HCT116 (cell line): ENCODE measurements around the gene SETD5. TPM values are rescaled to one million over a fixed set of nuclear protein-coding genes. Genes with fewer than 3 reads are reported as not detected.

Experiments used
- ATAC-seq: fragments of 200-7000 bp; cut with Tn5 transposase; 2 replicates; pipeline ENCODE4 v1.9.1; 2020; ENCODE audit warnings: mild to moderate bottlenecking, moderate library complexity
- BruUV-seq: library from RNA; stranded (reverse); fragments of 400-500 nt; replicated peaks from 2 replicates; lab custom pipeline; 2021; lab: Mats Ljungman, UMichigan
- CTCF ChIA-PET: fragments of 300-600 bp; sonication (Branson Sonifier 250); formaldehyde crosslinking; loops from one replicate; lab custom pipeline; 2021; ENCODE audit warnings: antibody characterized with exemption; lab: Charles Lee
- POLR2A ChIA-PET: fragments of 300-600, 350-600 bp; sonication (Branson Sonifier 250); formaldehyde crosslinking; loops from one replicate; lab custom pipeline; 2021; ENCODE audit warnings: antibody characterized with exemption; lab: Charles Lee
- RAD21 ChIA-PET, 2 experiments: fragments of 300-600 bp; sonication (Branson Sonifier 250); formaldehyde crosslinking; loops; one replicate each; lab custom pipeline; 2023; ENCODE audit warnings: low total read pairs in 2 of 2; ENCODE audit not compliant: uncharacterized antibody in 2 of 2, unreplicated experiment in 2 of 2, low non-redundant PET in 1 of 2; lab: Charles Lee
- DNase-seq: peaks from one replicate; pipeline ENCODE4 v3.0.0-alpha.2; 2010; ENCODE audit warnings: low read depth, low spot score
- H2AFZ ChIP-seq: fragments of 200-600 bp; shearing (Covaris generic), sonication (generic); 2 replicates; pipeline ENCODE4 v1.6.1; 2017; ENCODE audit warnings: low read depth, mixed run types, mixed read lengths, antibody characterized with exemption, low read length; ENCODE audit not compliant: poor library complexity, severe bottlenecking
- H3K27ac ChIP-seq: 2 replicates; pipeline ENCODE4 v1.5.1; 2012; ENCODE audit warnings: low read depth, low read length
- H3K27me3 ChIP-seq: fragments of 200-600 bp; sonication (generic); 2 replicates; pipeline ENCODE4 v1.6.1; 2016; ENCODE audit warnings: mixed run types, low read length, mixed read lengths; ENCODE audit not compliant: insufficient read depth
- H3K36me3 ChIP-seq, 2 experiments: fragments of 200-500 bp in 1 of 2; fragments of 200-600 bp in 1 of 2; sonication (Bioruptor generic) in 1 of 2; sonication (generic) in 1 of 2; 2 replicates each; pipeline versions ENCODE4 v1.5.1 to v1.6.1; 2014 to 2016; ENCODE audit warnings: low read length in 2 of 2, inconsistent platforms in 1 of 2, mixed read lengths in 1 of 2, mixed run types in 1 of 2; ENCODE audit not compliant: insufficient read depth in 2 of 2, control insufficient read depth in 1 of 2
- H3K4me1 ChIP-seq, 2 experiments: fragments of 200-600 bp in 1 of 2; sonication (generic) in 1 of 2; 2 replicates each; pipeline versions ENCODE4 v1.5.1 to v1.6.1; 2012 to 2017; ENCODE audit warnings: low read length in 2 of 2, inconsistent platforms in 1 of 2, mild to moderate bottlenecking in 1 of 2, mixed read lengths in 1 of 2, mixed run types in 1 of 2, moderate library complexity in 1 of 2; ENCODE audit not compliant: insufficient read depth in 2 of 2, control insufficient read depth in 1 of 2
- H3K4me2 ChIP-seq: fragments of 200-600 bp; sonication (generic); 2 replicates; pipeline ENCODE4 v1.6.1; 2017; ENCODE audit warnings: mixed run types, low read length, mixed read lengths
- H3K4me3 ChIP-seq, 2 experiments: fragments of 200-600 bp in 1 of 2; sonication (generic) in 1 of 2; replicated peaks in 1 of 2; 2 replicates each; pipeline ENCODE4 v1.5.1; 2011 to 2016; ENCODE audit warnings: low read length in 2 of 2, control low read depth in 1 of 2, low read depth in 1 of 2, mild to moderate bottlenecking in 1 of 2, mixed read lengths in 1 of 2, mixed run types in 1 of 2
- H3K79me2 ChIP-seq: fragments of 200-600 bp; sonication (generic); 2 replicates; pipeline ENCODE4 v1.6.1; 2017; ENCODE audit warnings: mild to moderate bottlenecking, mixed run types, low read length, moderate library complexity, mixed read lengths; ENCODE audit not compliant: insufficient read depth
- H3K9ac ChIP-seq: fragments of 200-600 bp; sonication (generic); 2 replicates; pipeline ENCODE4 v1.6.1; 2016; ENCODE audit warnings: low read length, mixed read lengths
- H3K9me2 ChIP-seq: fragments of 200-600 bp; sonication (generic), shearing (Covaris generic); 2 replicates; pipeline ENCODE4 v1.6.1; 2017; ENCODE audit warnings: mixed run types, mild to moderate bottlenecking, moderate library complexity; ENCODE audit not compliant: insufficient read depth
- H3K9me3 ChIP-seq, 2 experiments: fragments of 200-500 bp in 1 of 2; fragments of 200-600 bp in 1 of 2; sonication (Bioruptor generic) in 1 of 2; sonication (generic) in 1 of 2; 2 replicates each; pipeline ENCODE4 v1.6.1; 2014 to 2017; ENCODE audit warnings: low read length in 2 of 2, mixed read lengths in 2 of 2, inconsistent platforms in 1 of 2, low read depth in 1 of 2, mild to moderate bottlenecking in 1 of 2, mixed run types in 1 of 2, moderate library complexity in 1 of 2; ENCODE audit not compliant: control insufficient read depth in 1 of 2, insufficient read depth in 1 of 2
- H4K20me1 ChIP-seq: fragments of 200-600 bp; sonication (generic), shearing (Covaris generic); 2 replicates; pipeline ENCODE4 v1.6.1; 2017; ENCODE audit warnings: mixed run types, mild to moderate bottlenecking, moderate library complexity; ENCODE audit not compliant: insufficient read depth
- JUND ChIP-seq: IDR thresholded peaks from 2 replicates; pipeline ENCODE4 v1.6.1; 2012
- intact Hi-C: fragments of 100-400 bp; cut with micrococcal nuclease; formaldehyde crosslinking; loops from 2 replicates; pipeline ENCODE4 v1.10.0; 2022
- total RNA-seq: library from RNA; stranded (reverse); gene quantifications from one replicate; pipeline ENCODE4 v1.2.1, GENCODE V29; 2021; ENCODE audit not compliant: unreplicated experiment
- TF ChIP-seq, protein P1 (sequence below): IDR thresholded peaks from 2 replicates; pipeline ENCODE4 v1.6.1; 2012; ENCODE audit warnings: low read depth

Gene SETD5
- total RNA-seq, 1 experiment from 2014 or later = 141 TPM

DNA sequence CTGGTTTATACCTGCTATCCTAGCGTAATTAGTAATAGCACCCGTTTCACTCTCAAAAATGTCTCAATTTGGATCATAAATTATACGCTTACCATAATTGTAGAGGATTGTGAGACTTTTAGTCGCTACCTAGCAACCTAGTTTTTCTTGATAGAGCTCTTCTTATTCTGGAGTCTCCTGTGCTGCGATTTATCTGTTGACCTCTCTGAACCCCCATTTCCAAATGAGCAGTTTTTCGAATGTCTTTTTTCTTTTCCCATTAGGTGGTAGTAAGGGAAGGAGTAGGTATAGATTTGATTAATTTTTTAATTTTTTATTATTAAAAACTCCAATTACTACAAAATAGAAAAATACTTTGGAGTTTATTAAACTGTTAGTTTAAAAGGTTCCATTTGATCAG lies 10.6 kb downstream of the SETD5 start (continued):
- TF ChIP-seq, protein P1, sequence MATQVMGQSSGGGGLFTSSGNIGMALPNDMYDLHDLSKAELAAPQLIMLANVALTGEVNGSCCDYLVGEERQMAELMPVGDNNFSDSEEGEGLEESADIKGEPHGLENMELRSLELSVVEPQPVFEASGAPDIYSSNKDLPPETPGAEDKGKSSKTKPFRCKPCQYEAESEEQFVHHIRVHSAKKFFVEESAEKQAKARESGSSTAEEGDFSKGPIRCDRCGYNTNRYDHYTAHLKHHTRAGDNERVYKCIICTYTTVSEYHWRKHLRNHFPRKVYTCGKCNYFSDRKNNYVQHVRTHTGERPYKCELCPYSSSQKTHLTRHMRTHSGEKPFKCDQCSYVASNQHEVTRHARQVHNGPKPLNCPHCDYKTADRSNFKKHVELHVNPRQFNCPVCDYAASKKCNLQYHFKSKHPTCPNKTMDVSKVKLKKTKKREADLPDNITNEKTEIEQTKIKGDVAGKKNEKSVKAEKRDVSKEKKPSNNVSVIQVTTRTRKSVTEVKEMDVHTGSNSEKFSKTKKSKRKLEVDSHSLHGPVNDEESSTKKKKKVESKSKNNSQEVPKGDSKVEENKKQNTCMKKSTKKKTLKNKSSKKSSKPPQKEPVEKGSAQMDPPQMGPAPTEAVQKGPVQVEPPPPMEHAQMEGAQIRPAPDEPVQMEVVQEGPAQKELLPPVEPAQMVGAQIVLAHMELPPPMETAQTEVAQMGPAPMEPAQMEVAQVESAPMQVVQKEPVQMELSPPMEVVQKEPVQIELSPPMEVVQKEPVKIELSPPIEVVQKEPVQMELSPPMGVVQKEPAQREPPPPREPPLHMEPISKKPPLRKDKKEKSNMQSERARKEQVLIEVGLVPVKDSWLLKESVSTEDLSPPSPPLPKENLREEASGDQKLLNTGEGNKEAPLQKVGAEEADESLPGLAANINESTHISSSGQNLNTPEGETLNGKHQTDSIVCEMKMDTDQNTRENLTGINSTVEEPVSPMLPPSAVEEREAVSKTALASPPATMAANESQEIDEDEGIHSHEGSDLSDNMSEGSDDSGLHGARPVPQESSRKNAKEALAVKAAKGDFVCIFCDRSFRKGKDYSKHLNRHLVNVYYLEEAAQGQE = no peak

DNA sequence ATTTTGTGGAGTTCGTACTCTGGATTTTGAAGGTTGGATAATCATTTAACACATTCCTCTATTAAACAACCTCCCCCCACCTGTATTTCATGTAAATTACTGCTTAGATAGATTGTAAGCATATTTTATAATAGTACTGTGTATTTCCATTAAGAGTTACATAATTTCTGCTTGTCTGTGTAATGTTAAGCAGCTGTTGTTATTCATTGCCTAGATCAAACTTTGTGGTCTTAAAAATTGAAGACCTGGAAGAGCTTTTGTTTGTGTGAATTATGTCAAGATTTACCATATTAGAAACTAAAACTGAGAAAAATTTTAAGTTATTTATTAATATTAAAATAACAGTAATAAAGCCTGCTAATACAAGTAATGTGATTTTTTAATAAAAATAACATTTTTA lies 11.1 kb downstream of the SETD5 start:
- Histone ChIP-seq H3K9ac (no peak overlapping the region), H3K9me3 (no peaks in the 10 kb centered on the region), H3K36me3 (no peaks in the 10 kb centered on the region; a peak in 1 of 4 replicates), H3K27ac (no peak overlapping the region), H3K4me2 (no peak overlapping the region), H3K27me3 (no peaks in the 10 kb centered on the region), H3K79me2 (peaks cover 100% of the 10 kb centered on the region), H3K9me2 (no peaks in the 10 kb centered on the region), H2AFZ (no peak overlapping the region), H4K20me1 (peaks cover 72% of the 10 kb centered on the region; the same call in 1 of the 2 replicates), H3K4me1 (peaks cover 12 to 15% of the 10 kb centered on the region in 2 experiments), H3K4me3 (no peak overlapping the region)
- BruUV-seq = no TSS peak
- ATAC-seq = no peak
- no peak for DNase-seq
- ChIA-PET POLR2A (interaction anchor here (3.6 kb wide), 1 partner anchor 12 kb away, joined by 16 read pairs; the partner anchor contains the start of gene SETD5), RAD21 (no interaction called here), CTCF (no interaction called here)
- intact Hi-C loops = no loop called here
- no peak for TF ChIP-seq JUND
